Measurements from ENCODE around the gene CD36.

Gene CD36

DNA sequence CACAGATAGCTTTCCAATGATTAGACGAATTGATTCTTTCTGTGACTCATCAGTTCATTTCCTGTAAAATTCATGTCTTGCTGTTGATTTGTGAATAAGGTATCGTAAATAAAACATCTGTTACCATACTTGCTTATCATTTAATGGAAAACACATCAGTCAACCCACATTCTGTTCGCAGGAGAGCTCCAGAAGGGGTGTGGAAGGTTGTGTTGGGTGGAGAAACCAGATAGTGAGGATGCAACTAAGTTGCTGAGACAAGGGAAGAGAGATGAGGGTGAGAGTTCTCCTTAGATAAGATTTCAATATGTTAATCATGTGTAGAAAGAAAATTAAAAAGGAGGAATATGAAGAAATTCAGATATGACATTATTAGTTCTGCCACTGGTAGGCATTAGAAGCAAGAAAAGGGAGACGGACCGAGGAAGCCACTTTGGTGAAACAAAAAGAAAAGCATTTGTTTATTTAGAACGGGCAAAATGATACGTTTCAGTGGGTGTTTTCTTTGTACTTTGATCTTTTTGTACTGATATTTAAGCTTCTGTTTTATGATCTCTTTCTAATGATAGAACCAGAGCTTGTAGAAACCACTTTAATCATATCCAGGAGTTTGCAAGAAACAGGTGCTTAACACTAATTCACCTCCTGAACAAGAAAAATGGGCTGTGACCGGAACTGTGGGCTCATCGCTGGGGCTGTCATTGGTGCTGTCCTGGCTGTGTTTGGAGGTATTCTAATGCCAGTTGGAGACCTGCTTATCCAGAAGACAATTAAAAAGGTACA lies 7.8 kb downstream of the CD36 start:
- TF ChIP-seq ZFP30 (CRISPR knock-in tag; IDR thresholded peaks at IDR 0.05), result no peak
- no peak for TF ChIP-seq ESRRG (CRISPR knock-in tag; IDR thresholded peaks at IDR 0.05)
- TF ChIP-seq ZNF70 (CRISPR knock-in tag; IDR thresholded peaks at IDR 0.05), result no peak
- no peak for TF ChIP-seq TCF4 (CRISPR knock-in tag; IDR thresholded peaks at IDR 0.05; ENCODE audit: borderline replicate concordance)
- no peak for TF ChIP-seq PPARA (CRISPR knock-in tag; IDR thresholded peaks at IDR 0.05; ENCODE audit: borderline replicate concordance)
- no peak for TF ChIP-seq TOX (CRISPR knock-in tag; IDR thresholded peaks at IDR 0.05; ENCODE audit: borderline replicate concordance)
- TF ChIP-seq, protein P1, sequence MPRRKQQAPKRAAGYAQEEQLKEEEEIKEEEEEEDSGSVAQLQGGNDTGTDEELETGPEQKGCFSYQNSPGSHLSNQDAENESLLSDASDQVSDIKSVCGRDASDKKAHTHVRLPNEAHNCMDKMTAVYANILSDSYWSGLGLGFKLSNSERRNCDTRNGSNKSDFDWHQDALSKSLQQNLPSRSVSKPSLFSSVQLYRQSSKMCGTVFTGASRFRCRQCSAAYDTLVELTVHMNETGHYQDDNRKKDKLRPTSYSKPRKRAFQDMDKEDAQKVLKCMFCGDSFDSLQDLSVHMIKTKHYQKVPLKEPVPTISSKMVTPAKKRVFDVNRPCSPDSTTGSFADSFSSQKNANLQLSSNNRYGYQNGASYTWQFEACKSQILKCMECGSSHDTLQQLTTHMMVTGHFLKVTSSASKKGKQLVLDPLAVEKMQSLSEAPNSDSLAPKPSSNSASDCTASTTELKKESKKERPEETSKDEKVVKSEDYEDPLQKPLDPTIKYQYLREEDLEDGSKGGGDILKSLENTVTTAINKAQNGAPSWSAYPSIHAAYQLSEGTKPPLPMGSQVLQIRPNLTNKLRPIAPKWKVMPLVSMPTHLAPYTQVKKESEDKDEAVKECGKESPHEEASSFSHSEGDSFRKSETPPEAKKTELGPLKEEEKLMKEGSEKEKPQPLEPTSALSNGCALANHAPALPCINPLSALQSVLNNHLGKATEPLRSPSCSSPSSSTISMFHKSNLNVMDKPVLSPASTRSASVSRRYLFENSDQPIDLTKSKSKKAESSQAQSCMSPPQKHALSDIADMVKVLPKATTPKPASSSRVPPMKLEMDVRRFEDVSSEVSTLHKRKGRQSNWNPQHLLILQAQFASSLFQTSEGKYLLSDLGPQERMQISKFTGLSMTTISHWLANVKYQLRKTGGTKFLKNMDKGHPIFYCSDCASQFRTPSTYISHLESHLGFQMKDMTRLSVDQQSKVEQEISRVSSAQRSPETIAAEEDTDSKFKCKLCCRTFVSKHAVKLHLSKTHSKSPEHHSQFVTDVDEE (CRISPR knock-in tag; IDR thresholded peaks at IDR 0.05), result no peak
- TF ChIP-seq ARNTL (CRISPR knock-in tag; IDR thresholded peaks at IDR 0.05; ENCODE audit: borderline replicate concordance, low read depth), result no peak
- TF ChIP-seq, protein P2, sequence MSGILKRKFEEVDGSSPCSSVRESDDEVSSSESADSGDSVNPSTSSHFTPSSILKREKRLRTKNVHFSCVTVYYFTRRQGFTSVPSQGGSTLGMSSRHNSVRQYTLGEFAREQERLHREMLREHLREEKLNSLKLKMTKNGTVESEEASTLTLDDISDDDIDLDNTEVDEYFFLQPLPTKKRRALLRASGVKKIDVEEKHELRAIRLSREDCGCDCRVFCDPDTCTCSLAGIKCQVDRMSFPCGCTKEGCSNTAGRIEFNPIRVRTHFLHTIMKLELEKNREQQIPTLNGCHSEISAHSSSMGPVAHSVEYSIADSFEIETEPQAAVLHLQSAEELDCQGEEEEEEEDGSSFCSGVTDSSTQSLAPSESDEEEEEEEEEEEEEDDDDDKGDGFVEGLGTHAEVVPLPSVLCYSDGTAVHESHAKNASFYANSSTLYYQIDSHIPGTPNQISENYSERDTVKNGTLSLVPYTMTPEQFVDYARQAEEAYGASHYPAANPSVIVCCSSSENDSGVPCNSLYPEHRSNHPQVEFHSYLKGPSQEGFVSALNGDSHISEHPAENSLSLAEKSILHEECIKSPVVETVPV (CRISPR knock-in tag; IDR thresholded peaks at IDR 0.05), result no peak
- no peak for ATAC-seq

DNA sequence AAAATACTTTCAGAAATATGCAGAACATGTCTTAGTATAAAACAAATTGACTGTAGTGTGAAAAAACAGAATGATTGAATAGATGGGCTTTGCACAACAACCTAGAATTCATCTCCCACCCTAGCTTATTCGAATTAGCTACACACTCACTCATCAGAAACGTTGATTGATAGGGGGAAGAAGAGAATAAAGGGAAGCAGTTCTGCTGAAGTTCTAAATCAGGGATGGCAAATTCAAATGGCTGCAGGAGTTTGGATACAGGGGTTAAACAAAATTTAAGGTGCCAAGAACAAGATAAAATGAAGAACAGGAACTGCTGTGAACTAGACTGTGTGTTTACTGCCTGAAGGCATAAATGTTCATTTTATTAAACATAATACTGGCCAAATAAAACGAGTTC lies 9.0 kb downstream of the CD36 start:
- TF ChIP-seq ZNF8 (CRISPR knock-in tag; IDR thresholded peaks at IDR 0.05) (no peak), GLIS3 (CRISPR knock-in tag; IDR thresholded peaks at IDR 0.05) (no peak), RARB (CRISPR knock-in tag; IDR thresholded peaks at IDR 0.05) (no peak), ZNF70 (CRISPR knock-in tag; IDR thresholded peaks at IDR 0.05) (no peak), ZNF565 (CRISPR knock-in tag; conservative IDR thresholded peaks at IDR 0.05; ENCODE audit: low read depth) (no peak), TCF4 (CRISPR knock-in tag; IDR thresholded peaks at IDR 0.05; ENCODE audit: borderline replicate concordance) (no peak), ZFP3 (CRISPR knock-in tag; IDR thresholded peaks at IDR 0.05) (no peak), ARNTL (CRISPR knock-in tag; IDR thresholded peaks at IDR 0.05; ENCODE audit: borderline replicate concordance, low read depth) (no peak), SNAI2 (CRISPR knock-in tag; IDR thresholded peaks at IDR 0.05) (no peak), ZFP30 (CRISPR knock-in tag; IDR thresholded peaks at IDR 0.05) (no peak), PPARA (CRISPR knock-in tag; IDR thresholded peaks at IDR 0.05; ENCODE audit: borderline replicate concordance) (no peak)
- TF ChIP-seq, protein P3, sequence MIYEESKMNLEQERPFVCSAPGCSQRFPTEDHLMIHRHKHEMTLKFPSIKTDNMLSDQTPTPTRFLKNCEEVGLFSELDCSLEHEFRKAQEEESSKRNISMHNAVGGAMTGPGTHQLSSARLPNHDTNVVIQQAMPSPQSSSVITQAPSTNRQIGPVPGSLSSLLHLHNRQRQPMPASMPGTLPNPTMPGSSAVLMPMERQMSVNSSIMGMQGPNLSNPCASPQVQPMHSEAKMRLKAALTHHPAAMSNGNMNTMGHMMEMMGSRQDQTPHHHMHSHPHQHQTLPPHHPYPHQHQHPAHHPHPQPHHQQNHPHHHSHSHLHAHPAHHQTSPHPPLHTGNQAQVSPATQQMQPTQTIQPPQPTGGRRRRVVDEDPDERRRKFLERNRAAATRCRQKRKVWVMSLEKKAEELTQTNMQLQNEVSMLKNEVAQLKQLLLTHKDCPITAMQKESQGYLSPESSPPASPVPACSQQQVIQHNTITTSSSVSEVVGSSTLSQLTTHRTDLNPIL (CRISPR knock-in tag; IDR thresholded peaks at IDR 0.05; ENCODE audit: low read depth), result no peak
- TF ChIP-seq, protein P1 (CRISPR knock-in tag; IDR thresholded peaks at IDR 0.05), result no peak
- TF ChIP-seq, protein P4, sequence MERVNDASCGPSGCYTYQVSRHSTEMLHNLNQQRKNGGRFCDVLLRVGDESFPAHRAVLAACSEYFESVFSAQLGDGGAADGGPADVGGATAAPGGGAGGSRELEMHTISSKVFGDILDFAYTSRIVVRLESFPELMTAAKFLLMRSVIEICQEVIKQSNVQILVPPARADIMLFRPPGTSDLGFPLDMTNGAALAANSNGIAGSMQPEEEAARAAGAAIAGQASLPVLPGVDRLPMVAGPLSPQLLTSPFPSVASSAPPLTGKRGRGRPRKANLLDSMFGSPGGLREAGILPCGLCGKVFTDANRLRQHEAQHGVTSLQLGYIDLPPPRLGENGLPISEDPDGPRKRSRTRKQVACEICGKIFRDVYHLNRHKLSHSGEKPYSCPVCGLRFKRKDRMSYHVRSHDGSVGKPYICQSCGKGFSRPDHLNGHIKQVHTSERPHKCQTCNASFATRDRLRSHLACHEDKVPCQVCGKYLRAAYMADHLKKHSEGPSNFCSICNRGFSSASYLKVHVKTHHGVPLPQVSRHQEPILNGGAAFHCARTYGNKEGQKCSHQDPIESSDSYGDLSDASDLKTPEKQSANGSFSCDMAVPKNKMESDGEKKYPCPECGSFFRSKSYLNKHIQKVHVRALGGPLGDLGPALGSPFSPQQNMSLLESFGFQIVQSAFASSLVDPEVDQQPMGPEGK (CRISPR knock-in tag; IDR thresholded peaks at IDR 0.05; ENCODE audit: borderline replicate concordance), result no peak
- TF ChIP-seq, protein P2 (CRISPR knock-in tag; IDR thresholded peaks at IDR 0.05), result no peak
- no peak for ATAC-seq

Data from SK-N-SH treated with all-trans-retinoic acid at 6 μM for 48 hours (cell line).